ENCODE data around the gene KPTN. TPM values are rescaled to one million over a fixed set of nuclear protein-coding genes. Genes with fewer than 3 reads are reported as not detected.

Gene KPTN
- 18.3 to 22.2 TPM (median 19.4 TPM) in 5 replicates for total RNA-seq (2022; extraction: Qiagen RNA extraction)

GRCh38 chr19:47483800-47484690, at the start of gene KPTN:
Gene KPTN (minus strand): TSS chr19:47484219. CDS start chr19:47484160, 59 bp downstream.

DNA sequence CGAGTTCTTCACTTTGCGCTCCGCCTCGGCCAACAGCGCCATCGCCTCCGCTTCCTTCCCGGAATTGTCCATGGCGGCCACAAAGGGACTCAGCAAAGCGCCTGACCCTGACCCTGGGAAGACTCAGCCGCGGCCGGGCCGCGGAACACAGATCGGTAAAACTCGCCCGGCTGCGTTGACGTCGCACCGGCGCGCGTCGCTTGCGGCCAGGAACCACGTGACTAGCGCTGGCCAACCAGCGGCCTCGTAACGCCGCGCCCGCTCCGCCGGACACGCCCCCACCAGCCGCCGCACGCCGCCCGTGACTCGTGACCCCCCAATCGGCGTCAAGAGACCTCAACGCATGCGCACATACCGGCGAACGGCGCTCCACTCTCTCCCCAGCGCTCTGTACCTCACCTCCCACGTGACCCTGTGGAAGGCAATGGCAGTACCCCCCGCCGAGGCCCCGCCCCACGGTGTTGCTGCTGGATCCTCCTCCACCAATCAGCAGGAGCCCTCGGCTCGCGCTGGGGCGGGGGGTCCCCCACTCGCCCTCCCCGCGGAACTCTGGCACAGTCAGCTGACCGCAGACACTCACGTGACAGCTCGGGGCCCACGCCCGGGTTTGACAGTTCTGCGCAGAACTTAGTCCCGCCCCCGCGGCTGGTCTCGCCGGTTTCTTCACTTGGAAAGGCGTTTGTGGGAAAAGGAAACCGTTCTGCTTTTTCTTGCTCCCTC, 31.0 kb upstream of the KPTN start, which contains the start of gene NAPA:
Gene NAPA (minus strand): TSS at position 195 of the 720 bp plus-strand sequence. CDS start 123 bp downstream, at position 72.

DNA sequence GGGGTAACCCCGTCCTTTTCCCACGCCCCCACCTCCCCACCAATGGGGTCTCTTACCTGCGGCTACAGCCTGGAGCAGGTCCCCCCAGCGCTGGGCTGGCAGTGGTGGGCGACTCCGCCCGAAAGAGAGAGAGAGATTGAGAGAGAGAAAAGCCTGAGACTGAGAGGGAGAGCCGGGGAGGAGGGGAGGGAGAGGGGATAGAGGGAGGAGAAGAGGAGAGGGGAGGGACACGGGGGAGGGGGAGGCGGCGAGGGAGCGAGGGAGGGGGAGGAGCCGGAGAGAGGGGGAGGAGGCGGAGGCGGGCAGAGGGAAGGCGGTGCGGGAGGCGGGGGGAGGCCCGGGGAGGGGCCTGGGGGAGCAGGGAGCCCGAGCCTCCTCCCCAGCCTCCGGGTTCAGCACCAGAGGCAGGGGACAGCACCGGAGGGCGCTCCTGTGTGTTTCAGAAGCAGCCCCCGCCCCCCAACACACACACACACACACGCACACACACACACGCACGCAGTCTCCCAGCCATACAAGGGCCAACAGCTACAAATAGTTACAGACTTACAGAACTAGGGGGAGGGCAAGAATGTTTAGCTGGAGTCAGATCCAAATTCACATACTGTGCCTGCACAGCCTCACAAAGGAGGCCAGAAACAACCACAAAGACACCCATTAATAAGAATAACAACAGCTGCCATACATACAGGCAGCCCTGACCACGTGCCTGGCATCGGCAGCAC, 12.1 kb downstream of the KPTN start, which contains the start of gene SLC8A2:
Gene SLC8A2 (minus strand): TSS at position 161 of the 725 bp plus-strand sequence. CDS start 5,490 bp downstream, outside the sequence.

Other genes starting within 250 kb of the KPTN start
- gene CCDC9, start 227.7 kb downstream of the KPTN start, total RNA-seq (2022; extraction: Qiagen RNA extraction), result 21.7 to 26.3 TPM (median 23.8 TPM) in 5 replicates
- gene INAFM1, start 209.3 kb downstream of the KPTN start, total RNA-seq (2022; extraction: Qiagen RNA extraction), result 3.6 to 11.0 TPM (median 10.2 TPM) in 5 replicates
- 1.5 to 2.8 TPM (median 2.1 TPM) in 5 replicates for gene C5AR1, start 174.4 kb downstream of the KPTN start, total RNA-seq (2022; extraction: Qiagen RNA extraction)
- 8.7 to 15.7 TPM (median 10.6 TPM) in 5 replicates for gene C5AR2, start 152.0 kb downstream of the KPTN start, total RNA-seq (2022; extraction: Qiagen RNA extraction)
- 31.8 to 37.2 TPM (median 35.8 TPM) in 5 replicates for gene DHX34, start 134.9 kb downstream of the KPTN start, total RNA-seq (2022; extraction: Qiagen RNA extraction)
- 32.7 to 43.0 TPM (median 37.1 TPM) in 5 replicates for gene MEIS3, start 64.7 kb downstream of the KPTN start, total RNA-seq (2022; extraction: Qiagen RNA extraction)
- 0.16 to 0.23 TPM (median 0.22 TPM) in 5 replicates for gene SLC8A2, start 12.3 kb downstream of the KPTN start, total RNA-seq (2022; extraction: Qiagen RNA extraction)
- gene NAPA, start 30.8 kb upstream of the KPTN start, total RNA-seq (2022; extraction: Qiagen RNA extraction), result 85.8 to 107 TPM (median 96.6 TPM) in 5 replicates
- gene ZNF541, start 88.9 kb upstream of the KPTN start, total RNA-seq (2022; extraction: Qiagen RNA extraction), result not detected in 5 replicates
- 13.3 to 18.9 TPM (median 15.0 TPM) in 5 replicates for gene BICRA, start 124.9 kb upstream of the KPTN start, total RNA-seq (2022; extraction: Qiagen RNA extraction)
- gene EHD2, start 229.2 kb upstream of the KPTN start, total RNA-seq (2022; extraction: Qiagen RNA extraction), result 132 to 155 TPM (median 146 TPM) in 5 replicates